Cortex of kidney (tissue), 1 donor: Measurements from ENCODE around the gene CFDP1.
"Not testable (repeated sequence)": the region's sequence is repeated elsewhere in the genome, so short reads cannot be mapped to it uniquely, and the experiment has no call there.

Experiments
- DNase-seq: peaks from one replicate; lab custom pipeline; 2025; lab: John Stamatoyannopoulos, UW

The CFDP1 gene

DNA sequence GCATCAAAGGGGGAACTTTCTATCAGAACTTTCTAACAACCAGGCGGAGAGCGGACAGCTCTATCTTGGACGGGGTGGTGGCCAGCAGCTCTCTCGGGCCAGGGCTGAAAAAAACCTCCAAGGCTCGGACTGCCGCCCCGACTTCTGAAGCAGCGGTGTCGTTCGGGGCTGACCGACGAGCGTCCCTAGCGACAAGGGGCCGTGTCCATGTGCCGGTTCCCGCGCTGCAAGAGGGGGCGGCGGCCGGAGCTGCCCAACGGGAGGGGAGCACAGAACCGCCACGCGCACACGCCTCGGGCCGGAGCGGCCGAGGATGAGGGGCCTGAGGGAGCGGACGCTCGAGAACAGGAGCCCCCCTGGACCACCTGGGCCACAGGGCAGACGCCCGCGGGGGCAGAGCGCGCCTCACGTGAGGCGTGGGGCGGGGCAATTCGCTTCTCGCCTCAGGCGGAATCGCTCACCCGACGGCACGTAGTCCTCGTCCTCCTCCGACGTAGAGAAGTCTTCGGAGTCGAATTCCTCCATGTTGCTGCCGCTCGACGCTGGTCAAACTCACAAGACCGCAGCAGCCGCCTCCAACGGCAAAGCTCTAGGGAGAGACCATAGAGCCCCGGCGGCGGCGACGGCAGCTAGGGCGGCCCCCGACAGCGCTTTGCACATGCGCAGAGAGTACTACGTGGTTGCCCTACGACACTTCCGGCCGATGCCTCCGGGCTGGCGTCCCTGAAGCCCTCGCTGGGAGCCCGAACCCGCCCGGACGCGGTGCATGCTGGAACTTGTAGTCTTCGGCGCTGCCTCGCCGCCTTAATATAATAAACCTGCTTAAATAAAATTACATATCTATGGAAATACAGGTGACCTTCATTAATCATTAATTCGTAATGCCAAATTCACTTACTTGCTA is at the start of gene CFDP1:
TSS of gene CFDP1 (minus strand) at position 676 of the 904 bp plus-strand sequence. CDS start at position 525, 151 bp downstream.
- DNase-seq, result peak; percentile 75

DNA sequence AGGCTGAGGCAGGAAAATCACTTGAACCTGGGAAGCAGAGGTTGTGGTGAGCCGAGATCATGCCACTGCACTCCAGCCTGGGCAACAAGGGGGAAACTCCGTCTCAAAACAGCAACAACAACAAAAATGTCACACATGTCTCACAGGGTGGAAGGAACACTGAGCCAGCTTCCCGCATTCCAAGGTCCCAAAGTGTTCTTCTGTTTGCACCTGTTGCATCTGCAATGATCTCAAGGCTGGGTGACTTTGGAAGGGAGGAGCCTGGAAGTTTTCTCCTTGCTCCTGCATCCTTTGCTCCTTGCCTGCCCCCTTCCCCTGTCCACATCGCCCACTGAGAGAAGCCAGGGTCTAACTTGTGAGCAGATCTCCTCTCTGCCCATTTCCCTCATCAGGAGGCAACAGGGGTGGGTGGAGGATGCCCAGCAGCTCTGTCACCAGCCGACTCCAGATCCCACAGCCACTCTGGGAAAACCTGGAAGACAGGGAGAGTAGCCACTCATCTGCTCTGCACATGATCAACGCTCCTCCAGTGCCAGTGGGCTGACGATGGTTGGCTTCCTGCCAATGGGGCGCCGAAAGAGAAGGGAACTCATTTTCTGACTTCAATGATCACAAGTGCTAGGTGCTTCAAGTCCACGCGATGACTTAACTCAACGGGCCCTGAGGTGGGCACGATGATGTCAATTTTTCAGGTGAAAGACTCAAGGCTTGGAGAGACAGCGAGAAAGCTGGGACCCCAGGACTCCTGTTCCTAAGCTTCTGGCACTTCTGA is 49.3 kb upstream of the CFDP1 start:
- no peak for DNase-seq

DNA sequence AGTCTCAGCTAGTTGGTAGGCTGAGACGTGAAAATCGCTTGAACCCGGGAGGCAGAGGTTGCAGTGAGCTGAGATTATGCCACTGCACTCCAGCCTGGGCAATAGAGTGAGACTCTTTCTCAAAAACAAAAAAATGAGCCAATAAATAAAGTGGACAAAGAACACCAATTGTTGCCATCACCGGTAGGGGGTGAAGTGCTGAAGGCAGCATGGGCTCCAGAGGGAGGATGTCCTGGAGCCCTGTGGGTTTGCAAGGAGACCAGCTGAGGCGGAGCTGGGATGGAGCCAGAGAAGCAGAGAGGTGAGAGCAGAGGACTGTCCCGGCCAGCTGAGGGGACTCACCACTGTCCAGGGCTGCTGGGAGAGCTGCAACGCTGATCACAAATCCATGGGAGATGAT is 48.2 kb upstream of the CFDP1 start:
- DNase-seq, result no peak

DNA sequence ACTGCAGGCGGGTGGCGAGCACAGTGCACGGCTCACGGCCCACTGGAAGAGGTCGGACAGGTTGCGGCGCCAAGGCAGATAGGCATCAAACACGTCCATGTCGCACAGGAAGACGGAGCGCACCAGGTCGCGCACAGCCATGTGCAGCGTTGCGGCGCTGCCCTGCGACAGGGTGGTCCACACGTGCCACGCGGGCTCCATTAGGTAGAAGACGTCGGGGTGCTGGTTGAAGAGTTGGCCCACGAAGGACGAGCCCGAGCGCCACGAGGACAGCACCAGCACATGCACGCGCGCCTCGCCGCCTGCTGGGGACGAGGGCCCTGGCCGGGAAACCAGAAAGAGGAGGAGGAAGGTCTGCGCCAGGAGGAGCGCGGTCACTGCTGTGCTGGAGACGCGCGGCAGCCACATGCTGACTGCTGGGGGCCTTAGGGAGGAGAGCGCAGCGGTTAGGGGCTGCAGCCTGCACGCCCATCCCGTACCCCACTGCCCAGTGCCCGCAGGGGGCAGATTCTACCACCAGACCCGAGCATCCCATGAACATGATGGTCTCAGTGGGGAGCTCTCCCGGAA is 46.2 kb upstream of the CFDP1 start:
- no peak for DNase-seq

DNA sequence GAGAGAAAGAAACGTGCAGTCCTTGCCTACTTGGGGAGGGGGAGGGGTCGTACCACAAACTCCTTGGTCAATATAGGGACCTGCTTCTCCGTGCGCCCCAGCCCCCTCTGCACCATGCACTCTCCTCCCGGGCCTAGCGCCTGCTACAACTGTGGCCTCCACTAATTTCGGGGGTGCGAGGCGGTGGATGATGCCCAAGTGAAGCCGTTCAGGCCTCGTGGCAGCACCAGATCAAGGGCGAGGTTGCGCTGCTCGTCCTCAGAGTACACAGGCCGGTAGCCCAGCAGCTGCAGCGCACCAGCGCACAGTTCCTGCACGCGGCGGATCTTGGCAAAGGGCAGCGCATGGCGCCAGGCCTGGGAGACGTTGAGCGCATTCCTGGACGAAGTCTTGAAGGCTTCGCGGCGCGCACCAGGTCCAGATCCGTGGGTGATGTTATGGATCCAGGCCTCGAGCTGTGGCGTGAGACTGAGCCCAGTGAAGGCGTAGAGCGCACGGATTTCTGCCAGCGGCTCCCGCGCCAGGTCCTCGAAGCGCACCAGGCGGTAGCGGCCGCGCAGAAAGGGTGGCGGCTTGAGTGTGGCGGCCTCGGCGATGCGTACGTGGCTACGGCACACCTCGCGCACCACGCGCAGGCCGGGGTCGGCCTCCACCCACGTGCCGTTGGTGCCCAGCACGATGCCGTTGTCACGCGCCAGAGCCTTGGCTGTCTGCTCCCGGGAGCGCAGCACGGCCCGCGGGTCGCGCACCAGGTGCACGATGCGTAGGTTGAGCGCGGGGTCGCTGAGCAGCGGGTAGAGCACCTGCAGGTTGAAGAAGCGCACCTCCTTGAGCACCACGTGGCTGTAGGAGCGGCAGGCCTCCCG is 45.4 kb upstream of the CFDP1 start:
- DNase-seq, result no peak

DNA sequence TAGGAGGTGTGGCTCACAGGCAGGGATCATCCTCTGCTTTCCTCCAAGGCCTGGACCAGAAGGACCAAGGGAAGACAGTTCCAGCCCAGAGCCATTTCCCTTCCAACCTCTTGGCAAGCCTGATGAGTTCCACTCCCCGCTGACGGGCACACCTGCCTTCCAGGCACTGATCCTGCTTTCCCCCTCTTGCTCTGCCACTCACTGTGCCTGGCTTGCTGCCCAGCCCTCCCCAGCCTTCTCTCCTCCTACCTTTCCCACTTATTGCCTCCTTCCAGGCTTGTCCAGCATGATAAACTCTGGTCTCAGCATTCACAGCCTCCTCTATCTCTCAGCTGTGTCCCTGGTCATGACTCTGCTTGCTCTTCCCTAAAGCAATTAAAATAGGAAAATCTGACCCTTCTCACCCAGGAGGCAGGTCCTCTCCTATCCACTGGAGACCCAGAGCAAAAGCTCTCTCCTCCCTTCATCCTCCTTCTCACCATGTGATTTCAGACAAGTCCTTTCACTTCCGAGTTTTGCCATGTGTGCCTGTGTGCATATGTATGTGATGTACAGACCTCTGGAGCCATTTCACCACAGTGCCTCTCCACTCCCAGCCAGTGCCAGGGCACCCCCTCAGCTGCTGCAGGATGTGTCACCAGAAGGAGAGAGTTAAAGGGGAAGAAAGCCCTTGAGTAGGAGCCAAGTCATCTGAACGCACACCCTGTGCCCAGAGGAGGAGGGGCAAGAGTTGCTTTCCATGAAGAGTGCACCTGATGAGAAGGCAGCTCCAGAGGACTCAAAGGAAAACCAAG is 44.6 kb upstream of the CFDP1 start:
- no peak for DNase-seq

DNA sequence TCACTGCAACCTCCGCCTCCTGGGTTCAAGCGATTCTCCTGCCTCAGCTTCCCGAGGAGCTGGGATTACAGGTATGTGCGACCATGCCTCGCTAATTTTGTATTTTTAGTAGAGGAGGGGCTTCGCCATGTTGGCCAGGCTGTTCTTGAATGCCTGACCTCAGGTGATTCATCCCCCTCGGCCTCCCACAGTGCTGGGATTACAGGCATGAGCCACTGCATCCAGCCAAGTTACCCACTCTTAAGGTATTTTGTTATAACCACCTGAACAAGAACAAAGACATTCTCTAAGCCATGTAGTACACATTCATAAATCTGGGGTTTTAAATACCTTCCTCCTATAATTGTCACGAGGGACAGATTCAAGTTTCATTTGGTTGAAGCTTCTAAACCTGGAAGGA is 43.5 kb upstream of the CFDP1 start:
- no peak for DNase-seq

DNA sequence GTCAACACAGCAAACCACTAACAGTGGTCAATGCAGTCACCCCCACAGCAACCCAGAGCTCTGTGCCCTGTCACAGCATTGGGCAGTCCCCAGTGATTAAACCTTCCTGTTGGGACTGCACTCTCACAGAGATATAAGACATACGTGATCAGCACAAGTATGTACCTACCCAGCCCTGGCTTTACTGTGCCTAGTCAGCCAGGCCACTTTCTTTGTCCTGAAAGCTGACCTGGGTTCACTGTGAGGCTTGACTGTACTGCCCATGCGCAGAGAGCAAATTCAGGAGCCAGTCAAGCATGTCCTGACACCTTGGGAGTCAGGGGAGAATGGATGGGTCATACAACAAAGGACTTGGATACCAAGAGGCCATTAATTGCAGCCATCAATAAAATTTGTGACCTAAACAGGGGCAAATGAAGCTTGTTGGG is 42.1 kb upstream of the CFDP1 start:
- DNase-seq, result no peak

DNA sequence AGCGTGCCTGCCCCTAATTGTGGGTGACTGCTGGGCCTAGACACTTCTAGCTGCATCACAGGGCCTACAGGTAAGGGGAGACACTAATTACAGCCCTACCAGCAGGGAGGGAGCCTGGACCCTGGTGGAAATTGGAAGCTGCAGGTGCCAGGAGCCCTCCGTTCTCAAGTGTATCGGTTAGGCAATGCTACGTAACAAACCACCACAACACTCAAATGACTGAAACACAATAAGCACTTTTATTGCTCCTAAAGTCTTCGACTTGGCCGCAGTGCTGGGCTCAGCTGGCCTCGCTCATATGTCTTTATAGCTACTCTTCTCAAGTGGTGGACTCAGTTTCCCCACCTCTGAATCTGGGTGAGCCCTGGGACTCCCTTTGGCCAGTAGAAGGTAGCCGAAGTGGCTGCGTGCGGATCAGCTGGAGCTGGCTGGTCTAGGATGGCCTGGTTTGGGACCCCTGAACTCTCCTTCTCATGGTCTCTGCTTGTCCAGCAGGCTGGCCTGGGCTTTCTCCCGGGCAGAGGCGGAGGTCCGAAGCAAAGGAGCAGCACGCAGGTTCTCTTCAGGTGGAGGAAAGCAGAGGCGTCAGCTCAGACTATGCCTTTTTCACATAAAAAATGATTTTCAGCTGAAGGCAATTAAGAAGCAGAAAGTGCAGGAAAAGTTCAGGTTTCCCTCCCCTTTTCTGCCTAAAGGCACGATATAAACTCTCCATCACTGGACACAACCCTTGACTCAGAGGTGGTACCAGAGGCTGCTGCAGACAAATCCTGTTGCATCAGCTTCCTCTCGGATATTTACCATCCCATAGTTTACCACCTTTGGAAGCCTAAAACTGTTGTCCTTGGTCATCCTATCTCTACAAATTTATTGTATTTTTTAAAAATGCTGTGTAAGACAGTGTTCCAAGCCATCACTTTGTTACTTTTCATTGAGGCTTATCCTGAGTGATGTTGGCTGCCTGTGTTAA is 39.9 kb upstream of the CFDP1 start:
- DNase-seq, result no peak

DNA sequence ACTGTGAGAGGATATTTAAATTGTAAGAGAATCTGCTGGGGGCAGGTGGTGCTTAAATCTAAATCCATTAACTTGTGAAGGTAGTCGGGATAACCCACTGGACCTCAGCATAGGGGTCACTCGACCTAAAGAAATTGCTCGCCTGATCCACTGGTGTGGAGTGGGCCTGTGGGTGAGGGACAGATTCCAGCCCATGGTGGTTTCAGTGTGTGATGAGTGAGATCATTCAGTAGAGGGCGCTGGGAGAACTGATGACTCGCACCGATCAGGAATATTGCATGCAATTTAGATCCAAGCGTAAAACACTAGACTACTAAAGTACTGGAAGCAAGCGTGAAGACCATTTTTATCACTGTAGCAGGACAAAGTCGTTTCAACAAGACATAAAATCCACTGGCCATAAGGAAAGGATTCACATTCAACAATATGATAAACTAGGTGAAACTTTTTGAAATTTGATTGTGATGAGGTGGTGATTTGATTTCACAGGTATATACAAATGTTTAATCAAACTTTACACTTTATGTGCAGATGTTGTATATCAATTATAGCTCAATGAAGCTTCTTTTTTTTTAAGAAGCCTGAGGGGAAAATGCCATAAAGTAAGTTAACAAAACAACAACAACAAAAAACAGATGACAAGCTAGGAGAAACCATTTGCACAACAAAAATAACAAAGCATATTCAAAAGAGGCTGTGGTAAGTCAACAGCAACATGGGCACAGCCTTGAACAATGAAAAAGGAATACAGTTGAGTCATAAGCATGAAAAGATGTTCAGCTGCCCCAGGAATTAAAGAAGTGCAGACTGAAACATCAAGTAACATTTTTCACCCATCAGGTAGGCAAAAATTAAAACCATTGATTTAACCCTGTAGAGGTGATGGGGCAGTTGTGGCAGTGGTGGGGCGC is 38.7 kb upstream of the CFDP1 start:
- no peak for DNase-seq

DNA sequence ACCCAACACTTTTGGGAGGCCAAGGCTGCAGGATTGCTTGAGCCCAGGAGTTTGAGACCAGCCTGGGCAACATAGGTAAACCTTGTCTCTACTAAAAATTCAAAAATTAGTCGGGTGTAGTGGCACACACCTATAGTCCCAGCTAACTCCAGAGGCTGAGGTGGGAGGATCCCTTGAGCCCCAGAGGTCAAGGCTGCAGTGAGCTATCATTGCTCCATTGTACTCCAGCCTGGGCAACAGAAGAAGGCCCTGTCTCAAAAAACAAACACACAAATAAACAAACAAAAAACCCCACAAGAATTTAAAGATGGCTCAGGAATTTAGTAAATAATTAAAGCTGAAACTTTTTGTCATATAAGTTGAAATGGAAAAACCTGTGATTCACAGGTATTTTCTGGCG is 33.5 kb upstream of the CFDP1 start:
- DNase-seq, result no peak

DNA sequence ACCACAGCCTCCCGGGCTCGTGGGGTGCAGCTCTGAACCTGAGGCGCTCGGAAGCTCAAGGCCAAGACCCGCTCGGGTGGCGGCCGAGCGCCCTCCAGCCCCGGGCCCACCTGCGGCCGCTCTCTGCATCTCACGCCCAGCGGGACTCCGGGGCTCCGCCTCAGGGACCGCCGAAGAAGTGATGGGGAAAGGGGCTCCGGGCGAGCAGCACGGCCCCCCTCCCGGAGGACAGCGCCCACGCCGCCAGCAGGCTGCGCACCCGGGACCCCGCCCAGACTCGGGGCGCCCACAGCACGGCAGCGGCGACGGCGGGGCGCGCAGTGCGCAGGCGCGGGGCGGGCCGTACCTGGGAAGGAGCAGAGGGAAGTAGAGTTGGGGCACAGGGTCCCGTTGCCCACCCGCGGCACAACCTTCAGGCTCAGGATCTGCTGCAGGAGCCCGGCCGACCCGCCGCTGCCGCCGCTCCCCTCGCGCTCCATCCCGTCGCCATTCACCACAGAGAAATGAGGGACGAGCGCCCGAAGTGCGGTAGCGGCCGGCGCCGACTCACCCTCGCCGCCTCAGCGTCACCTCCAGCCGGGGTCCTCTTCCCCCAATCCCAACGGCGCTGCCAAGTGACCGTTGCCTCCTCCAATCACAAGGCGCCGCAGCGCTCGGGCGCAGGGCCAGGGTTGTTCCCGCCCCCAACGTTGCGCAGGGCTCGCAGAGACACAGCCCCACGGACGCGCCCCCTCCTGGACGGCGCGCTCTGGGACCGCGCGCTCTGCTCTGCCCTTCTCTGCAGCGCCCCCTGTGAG is 31.0 kb upstream of the CFDP1 start, which contains the start of gene TMEM170A:
TSS of gene TMEM170A (minus strand) at position 568 of the 797 bp plus-strand sequence. CDS start at position 479, 89 bp downstream.
- peak; percentile 53 for DNase-seq

DNA sequence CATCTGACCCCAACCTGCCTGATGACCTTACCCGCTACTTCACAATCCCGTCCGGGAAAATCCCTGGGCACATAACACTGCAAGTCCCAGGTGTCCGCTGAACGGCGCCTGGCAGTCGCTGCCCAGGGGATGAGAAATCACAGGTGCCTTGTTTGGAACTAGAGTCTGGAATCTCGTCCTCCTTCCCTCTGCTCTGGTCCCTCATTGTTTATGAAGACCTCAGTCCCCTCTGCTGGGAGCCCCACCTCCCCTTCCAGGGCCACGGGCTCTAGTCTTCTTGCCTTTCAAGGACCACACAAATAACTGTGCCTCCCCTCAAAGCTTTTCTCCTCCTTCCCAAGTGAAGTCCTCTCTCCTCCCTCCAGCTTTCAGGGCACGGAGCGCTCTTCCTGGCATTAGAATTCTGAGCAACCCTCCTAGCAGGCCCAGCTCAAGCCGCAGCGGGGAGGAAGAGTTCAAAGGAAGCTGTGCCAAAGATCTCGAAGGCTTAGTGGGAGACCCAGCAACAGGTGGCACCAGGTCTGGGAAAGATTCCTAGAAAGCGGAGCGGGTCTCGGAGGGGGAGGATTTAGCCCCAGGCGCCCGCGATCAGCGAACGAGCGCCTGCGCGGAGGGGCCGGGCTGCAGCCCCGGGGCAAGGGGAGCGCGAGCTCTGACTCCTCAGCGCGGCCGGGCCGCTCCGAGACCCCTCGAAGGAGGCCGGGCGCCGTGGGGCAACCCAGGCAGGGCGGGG is 30.3 kb upstream of the CFDP1 start:
- DNase-seq, result not testable (repeated sequence)

DNA sequence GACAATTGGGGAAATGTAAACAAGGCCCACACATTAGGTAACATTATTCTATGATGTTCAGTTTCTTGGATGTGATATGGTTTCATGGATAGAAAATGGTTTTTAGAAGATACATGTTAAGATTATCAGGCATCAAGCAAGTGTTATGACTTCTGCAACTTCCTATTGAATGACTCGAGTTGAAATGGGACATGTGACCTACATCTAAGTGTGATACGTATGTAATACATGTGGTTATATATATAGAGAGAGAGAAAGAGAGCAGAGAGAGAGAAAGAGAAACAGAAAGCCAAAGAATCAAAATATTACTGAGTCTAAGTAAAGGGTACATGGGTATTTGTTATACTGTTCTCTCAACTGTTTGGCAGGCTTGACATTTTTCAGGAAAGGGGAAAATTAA is 29.5 kb upstream of the CFDP1 start:
- no peak for DNase-seq

DNA sequence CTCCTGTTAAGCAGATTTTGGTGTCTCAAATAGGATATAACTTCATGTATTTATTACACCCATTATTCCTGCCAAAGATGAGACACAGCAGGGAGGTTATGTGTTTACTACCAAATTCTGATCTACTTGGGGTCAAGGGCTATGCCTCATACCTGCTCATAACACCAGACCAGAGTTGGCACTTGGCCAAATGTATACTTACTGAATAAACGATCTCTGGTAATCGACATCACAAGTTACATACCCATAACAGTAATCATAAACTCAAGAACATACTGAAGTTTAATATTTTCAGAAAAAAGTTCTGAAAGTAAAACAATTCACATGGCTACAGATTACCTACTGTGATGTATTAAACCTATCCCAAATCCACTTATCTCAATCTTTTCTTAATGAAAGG is 28.3 kb upstream of the CFDP1 start:
- DNase-seq, result no peak

DNA sequence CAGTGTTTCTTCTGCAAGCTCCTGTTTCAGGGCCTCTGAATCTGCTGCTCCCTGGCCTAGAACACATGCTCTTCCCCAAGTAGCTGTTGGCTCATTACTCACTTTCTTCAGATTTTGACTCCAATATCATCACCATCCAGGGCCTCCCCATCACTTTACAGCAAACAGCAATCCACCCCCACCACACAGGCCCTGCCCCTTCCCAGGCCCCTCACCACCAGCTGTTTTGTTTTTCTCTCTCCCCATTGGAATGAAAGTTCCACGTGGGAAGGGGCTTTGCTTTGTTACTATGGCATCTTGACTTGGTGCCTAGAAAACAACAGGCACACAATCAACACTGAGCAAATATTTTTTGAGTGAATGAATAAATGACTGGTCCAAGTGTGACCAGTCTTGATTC is 27.1 kb upstream of the CFDP1 start:
- DNase-seq, result no peak

DNA sequence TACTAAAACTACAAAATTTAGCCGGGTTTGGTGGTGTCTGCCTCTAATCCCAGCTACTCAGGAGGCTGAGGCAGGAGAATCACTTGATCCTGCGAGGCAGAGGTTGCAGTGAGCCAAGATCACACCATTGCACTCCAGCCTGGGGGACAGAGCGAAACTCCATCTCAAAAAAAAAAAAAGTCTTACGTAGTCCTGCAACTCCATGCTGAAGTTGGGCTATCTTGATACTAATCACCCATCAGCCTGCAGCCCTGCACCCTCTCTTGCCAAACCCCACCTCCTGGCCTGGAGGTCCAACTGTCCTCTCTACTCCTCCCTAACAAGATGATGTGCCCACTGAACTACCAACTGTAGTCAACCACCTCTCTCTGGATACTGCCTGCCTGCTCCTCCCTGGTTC is 26.4 kb upstream of the CFDP1 start:
- no peak for DNase-seq
